ENCODE results near the gene TXNRD2.

TXNRD2 gene

DNA sequence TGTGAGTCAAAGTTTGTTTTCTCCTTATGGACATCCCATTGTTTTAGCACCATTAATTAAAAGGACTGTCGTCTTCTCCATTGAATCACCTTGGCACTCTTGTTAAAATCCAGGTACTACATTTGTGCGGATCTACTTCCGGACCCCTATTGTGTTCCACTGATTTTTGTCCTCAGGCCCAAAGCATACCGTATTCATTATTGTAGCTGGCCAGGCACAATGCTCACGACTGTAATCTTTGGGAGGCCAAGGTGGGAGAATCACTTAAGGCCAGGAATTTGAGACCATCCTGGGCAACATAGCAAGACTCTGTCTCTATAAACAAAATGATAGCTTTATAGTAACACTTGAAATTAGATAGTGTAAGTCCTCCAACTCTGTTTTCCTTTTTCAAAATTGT is 78.0 kb downstream of the TXNRD2 start:
- Histone ChIP-seq H3K27ac (ENCODE audit: low read length) (no peak overlapping the region), H4K20me1 (ENCODE audit: insufficient read depth, low read length) (no peaks in the 10 kb centered on the region), H3K9ac (ENCODE audit: low read depth, low read length) (no peak overlapping the region), H3K4me3 (ENCODE audit: low read depth in 1 of 2, low read length in 2 of 2) (no peak overlapping the region), H3K79me2 (ENCODE audit: insufficient read depth, low read length) (no peaks in the 10 kb centered on the region), H3K4me2 (ENCODE audit: insufficient read depth, low read length) (no peak overlapping the region), H3K9me3 (ENCODE audit: insufficient read depth, low read length, severe bottlenecking) (no peaks in the 10 kb centered on the region), H2AFZ (ENCODE audit: low read depth, low read length) (no peak overlapping the region), H3K4me1 (ENCODE audit: insufficient read depth, low read length) (no peaks in the 10 kb centered on the region), H3K27me3 (ENCODE audit: insufficient read depth, low read length, poor library complexity) (no peaks in the 10 kb centered on the region), H3K36me3 (ENCODE audit: insufficient read depth, low read length) (no peaks in the 10 kb centered on the region)
- ATAC-seq (ENCODE audit: insufficient read depth, low read depth) (no peak), DNase-seq (no peak)
- no peak for TF ChIP-seq EZH2 (IDR thresholded peaks at IDR 0.05; ENCODE audit: borderline replicate concordance, low read depth, low read length, severe bottlenecking)
- TF ChIP-seq, protein P1, sequence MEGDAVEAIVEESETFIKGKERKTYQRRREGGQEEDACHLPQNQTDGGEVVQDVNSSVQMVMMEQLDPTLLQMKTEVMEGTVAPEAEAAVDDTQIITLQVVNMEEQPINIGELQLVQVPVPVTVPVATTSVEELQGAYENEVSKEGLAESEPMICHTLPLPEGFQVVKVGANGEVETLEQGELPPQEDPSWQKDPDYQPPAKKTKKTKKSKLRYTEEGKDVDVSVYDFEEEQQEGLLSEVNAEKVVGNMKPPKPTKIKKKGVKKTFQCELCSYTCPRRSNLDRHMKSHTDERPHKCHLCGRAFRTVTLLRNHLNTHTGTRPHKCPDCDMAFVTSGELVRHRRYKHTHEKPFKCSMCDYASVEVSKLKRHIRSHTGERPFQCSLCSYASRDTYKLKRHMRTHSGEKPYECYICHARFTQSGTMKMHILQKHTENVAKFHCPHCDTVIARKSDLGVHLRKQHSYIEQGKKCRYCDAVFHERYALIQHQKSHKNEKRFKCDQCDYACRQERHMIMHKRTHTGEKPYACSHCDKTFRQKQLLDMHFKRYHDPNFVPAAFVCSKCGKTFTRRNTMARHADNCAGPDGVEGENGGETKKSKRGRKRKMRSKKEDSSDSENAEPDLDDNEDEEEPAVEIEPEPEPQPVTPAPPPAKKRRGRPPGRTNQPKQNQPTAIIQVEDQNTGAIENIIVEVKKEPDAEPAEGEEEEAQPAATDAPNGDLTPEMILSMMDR (IDR thresholded peaks at IDR 0.05; ENCODE audit: borderline replicate concordance, extremely low read depth, low read length, poor library complexity, severe bottlenecking), result no peak

- no peak overlapping the region for H3K4me2 ChIP-seq (ENCODE audit: insufficient read depth, low read length)
- no peaks in the 10 kb centered on the region for H3K36me3 ChIP-seq (ENCODE audit: insufficient read depth, low read length)
- ATAC-seq (ENCODE audit: insufficient read depth, low read depth) (no peak), DNase-seq (no peak)
- no peaks in the 10 kb centered on the region for H4K20me1 ChIP-seq (ENCODE audit: insufficient read depth, low read length)
- peaks cover 1% of the 10 kb centered on the region; the same call in 1 of the 2 replicates for H3K79me2 ChIP-seq (ENCODE audit: insufficient read depth, low read length)
- H3K4me3 ChIP-seq (ENCODE audit: low read depth in 1 of 2, low read length in 2 of 2), result no peak overlapping the region
- H3K9ac ChIP-seq (ENCODE audit: low read depth, low read length), result no peak overlapping the region
- H3K4me1 ChIP-seq (ENCODE audit: insufficient read depth, low read length), result no peaks in the 10 kb centered on the region
- H3K27me3 ChIP-seq (ENCODE audit: insufficient read depth, low read length, poor library complexity), result no peaks in the 10 kb centered on the region
- H2AFZ ChIP-seq (ENCODE audit: low read depth, low read length), result no peak overlapping the region
- H3K27ac ChIP-seq (ENCODE audit: low read length), result no peak overlapping the region
- TF ChIP-seq EZH2 (IDR thresholded peaks at IDR 0.05; ENCODE audit: borderline replicate concordance, low read depth, low read length, severe bottlenecking), result no peak
- TF ChIP-seq, protein P1 (IDR thresholded peaks at IDR 0.05; ENCODE audit: borderline replicate concordance, extremely low read depth, low read length, poor library complexity, severe bottlenecking), result no peak
- H3K9me3 ChIP-seq (ENCODE audit: insufficient read depth, low read length, severe bottlenecking), result no peaks in the 10 kb centered on the region
These were observed 78.9 kb downstream of the TXNRD2 start for GRCh38 chr22:19862619-19863246.

GRCh38 chr22:19859861-19860510 is 81.6 kb downstream of the TXNRD2 start:
- Histone ChIP-seq H3K36me3 (ENCODE audit: insufficient read depth, low read length) (peaks cover 4% of the 10 kb centered on the region; the same call in 1 of the 2 replicates), H3K79me2 (ENCODE audit: insufficient read depth, low read length) (peaks cover 26% of the 10 kb centered on the region), H4K20me1 (ENCODE audit: insufficient read depth, low read length) (no peaks in the 10 kb centered on the region), H3K4me1 (ENCODE audit: insufficient read depth, low read length) (peaks cover 18% of the 10 kb centered on the region), H3K4me3 (ENCODE audit: low read depth in 1 of 2, low read length in 2 of 2) (no peak overlapping the region), H3K27me3 (ENCODE audit: insufficient read depth, low read length, poor library complexity) (no peaks in the 10 kb centered on the region), H3K9ac (ENCODE audit: low read depth, low read length) (no peak overlapping the region), H2AFZ (ENCODE audit: low read depth, low read length) (no peak overlapping the region), H3K4me2 (ENCODE audit: insufficient read depth, low read length) (no peak overlapping the region), H3K27ac (ENCODE audit: low read length) (no peak overlapping the region), H3K9me3 (ENCODE audit: insufficient read depth, low read length, severe bottlenecking) (no peaks in the 10 kb centered on the region)
- no peak for ATAC-seq (ENCODE audit: insufficient read depth, low read depth)
- no peak for DNase-seq
- TF ChIP-seq EZH2 (IDR thresholded peaks at IDR 0.05; ENCODE audit: borderline replicate concordance, low read depth, low read length, severe bottlenecking), result no peak
- TF ChIP-seq, protein P1 (IDR thresholded peaks at IDR 0.05; ENCODE audit: borderline replicate concordance, extremely low read depth, low read length, poor library complexity, severe bottlenecking), result no peak
